ENCODE measurements around the gene TRMT61B.

TRMT61B gene

DNA sequence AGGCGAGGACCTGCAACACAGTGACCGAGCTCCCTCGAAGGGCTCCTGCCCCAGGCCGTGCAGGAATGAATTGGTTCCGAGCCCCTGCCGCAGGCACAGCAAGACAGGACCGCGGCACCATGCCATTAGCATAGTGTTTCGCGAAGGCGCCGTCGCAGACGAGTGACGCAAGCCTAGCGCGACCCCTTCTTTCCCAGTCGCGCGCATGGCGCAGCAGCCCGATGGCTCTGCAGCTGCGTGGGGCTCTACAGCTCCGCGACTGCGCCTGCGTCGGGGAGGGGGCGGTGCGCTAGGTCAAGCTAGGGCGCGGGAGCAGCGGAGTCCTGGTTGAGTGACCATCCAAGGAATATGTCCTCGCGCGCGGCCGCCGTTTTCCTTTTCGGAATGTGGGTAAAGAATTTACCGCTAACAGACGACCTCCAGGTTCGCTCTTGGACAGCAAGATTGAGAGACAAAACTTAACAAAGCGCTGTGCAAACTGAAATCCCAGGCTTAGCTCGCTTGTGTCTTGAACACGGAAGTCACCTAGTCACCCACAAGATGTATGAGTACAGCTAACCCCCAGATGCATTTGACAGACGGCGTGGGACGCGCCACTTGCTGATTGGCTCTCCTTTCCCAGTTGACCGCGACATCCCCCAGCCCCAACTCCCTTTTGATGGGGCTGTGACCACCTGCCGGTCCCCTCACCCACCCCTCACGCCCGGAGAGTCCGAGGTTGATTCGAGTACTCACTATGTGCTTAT is at the start of gene TRMT61B:
Gene TRMT61B (minus strand): TSS at position 164 of the 746 bp plus-strand sequence. CDS start 32 bp downstream, at position 132.
- H3K9ac ChIP-seq, result peak within 1 kb of the TSS; percentile 84 to 95 (median 86)

DNA sequence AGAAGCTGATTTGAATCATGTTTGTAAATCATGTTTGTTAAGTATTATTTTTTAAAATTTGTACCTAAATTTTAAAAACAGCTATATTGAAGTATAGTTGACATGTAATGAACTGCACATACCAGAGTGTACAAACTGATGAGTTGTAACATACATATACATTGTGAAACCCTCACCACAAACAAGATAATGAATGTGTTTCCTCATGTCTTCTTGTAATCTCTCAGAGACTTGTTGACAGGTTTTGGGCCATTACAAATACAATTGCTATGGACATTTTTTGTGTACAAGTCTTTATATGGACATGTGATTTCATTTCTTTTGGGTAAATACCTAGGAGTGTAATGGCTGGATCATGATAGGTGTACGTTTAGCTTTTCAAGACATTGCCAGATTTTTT is 45.8 kb upstream of the TRMT61B start:
- H3K9me3 ChIP-seq (replicated peaks in 1 of 11), result no peaks in the 10 kb centered on the region
- H4K20me1 ChIP-seq, result peaks cover 27 to 100% (median 98%) of the 10 kb centered on the region in 11 experiments; a peak in 21 of 22 replicates
- no peak overlapping the region for H3K9ac ChIP-seq
- no peak for TF ChIP-seq Cebpa-rat (IDR thresholded peaks at IDR 0.05)
- no peaks in the 10 kb centered on the region for H3K4me1 ChIP-seq
- H3K27ac ChIP-seq, result peak overlapping the region in 1 of 11 experiments; percentile 3; a peak in 1 of 22 replicates
- H3K4me3 ChIP-seq, result no peak overlapping the region
- no peaks in the 10 kb centered on the region for H3K27me3 ChIP-seq
- no peak overlapping the region for H3K4me2 ChIP-seq
- H3K36me3 ChIP-seq, result peaks cover 95 to 100% (median 100%) of the 10 kb centered on the region in 11 experiments

More for the DNA sequence above, at the start of gene TRMT61B:
- Histone ChIP-seq H3K4me2 (peak within 1 kb of the TSS; percentile 85 to 98 (median 97)), H3K27ac (peak within 1 kb of the TSS; percentile 40 to 91 (median 85)), H3K4me1 (peaks cover 29 to 45% (median 36%) of the 10 kb centered on the region in 10 experiments), H3K27me3 (no peaks in the 10 kb centered on the region), H3K9me3 (replicated peaks in 1 of 11) (no peaks in the 10 kb centered on the region), H3K36me3 (peaks cover 0 to 24% (median 14%) of the 10 kb centered on the region in 11 experiments; a peak in 18 of 22 replicates), H4K20me1 (peaks cover 0 to 36% (median 25%) of the 10 kb centered on the region in 11 experiments; a peak in 15 of 22 replicates), H3K4me3 (peak within 1 kb of the TSS; percentile 79 to 98 (median 84))
- no peak for TF ChIP-seq Cebpa-rat (IDR thresholded peaks at IDR 0.05)

DNA sequence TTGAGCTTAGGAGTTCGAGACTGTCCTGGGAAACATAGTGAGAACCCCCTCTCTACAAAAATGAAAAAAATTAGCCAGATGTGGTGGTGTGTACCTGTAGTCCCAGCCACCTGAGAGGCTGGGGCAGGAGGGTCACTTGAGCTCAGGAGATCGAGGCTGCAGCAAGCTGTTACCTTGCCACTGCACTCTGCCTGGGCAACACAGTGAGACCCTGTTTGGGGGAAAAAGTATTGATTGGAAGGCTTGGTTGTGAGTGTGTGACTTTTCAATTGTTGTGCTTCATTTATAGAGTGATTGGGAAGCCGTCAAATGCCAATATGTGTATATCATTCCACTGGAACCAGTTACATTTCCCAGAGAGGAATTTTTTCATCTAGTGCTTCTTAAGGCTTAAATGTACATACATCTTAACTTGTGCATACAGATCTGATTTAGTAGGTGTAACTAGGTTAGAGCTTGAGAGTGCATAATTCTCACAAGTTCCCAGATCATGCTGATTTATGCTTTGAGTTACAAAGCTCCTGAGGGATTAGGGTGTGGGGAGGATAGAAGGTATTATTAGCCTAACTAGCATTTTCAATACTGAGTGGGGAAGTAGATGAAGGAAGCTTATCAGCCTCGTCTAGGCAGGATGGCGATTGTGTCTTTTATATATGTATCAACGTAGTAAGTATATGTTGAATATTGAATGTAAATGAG is 39.7 kb upstream of the TRMT61B start:
- peaks cover 91 to 100% (median 100%) of the 10 kb centered on the region in 11 experiments for H3K36me3 ChIP-seq
- H3K9me3 ChIP-seq (replicated peaks in 1 of 11), result no peaks in the 10 kb centered on the region
- H3K4me2 ChIP-seq, result no peak overlapping the region
- H3K9ac ChIP-seq, result no peak overlapping the region
- no peak overlapping the region for H3K4me3 ChIP-seq
- H3K27me3 ChIP-seq, result no peaks in the 10 kb centered on the region
- peaks cover 36 to 100% (median 100%) of the 10 kb centered on the region in 11 experiments; a peak in 21 of 22 replicates for H4K20me1 ChIP-seq
- H3K27ac ChIP-seq, result no peak overlapping the region
- no peak for TF ChIP-seq Cebpa-rat (IDR thresholded peaks at IDR 0.05)
- peaks cover 0 to 11% (median 0%) of the 10 kb centered on the region in 10 experiments; a peak in 4 of 20 replicates for H3K4me1 ChIP-seq

DNA sequence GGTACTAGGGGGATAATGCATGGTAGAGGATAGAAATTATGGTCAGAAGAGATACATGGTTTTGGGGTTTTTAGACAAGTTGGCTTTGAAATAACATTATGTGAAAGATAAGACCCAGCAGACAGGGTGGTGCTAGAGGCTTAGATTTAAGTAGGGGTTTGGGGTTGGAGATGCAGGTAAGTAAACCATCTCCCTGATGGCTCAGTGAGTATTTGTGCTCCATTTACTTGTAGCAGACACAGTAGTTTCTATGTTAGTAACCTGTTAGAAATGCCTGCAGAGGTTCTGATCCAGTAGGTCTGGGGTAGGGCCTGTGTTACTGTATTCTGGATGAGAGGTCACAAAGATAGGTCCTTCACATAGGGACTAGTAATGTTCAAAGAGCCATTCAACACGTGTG is 38.1 kb upstream of the TRMT61B start:
- no peak for TF ChIP-seq Cebpa-rat (IDR thresholded peaks at IDR 0.05)
- Histone ChIP-seq H3K9me3 (replicated peaks in 1 of 11) (no peaks in the 10 kb centered on the region), H3K4me3 (no peak overlapping the region), H3K27ac (no peak overlapping the region), H3K4me1 (peaks cover 0 to 23% (median 5%) of the 10 kb centered on the region in 10 experiments; a peak in 7 of 20 replicates), H3K27me3 (no peaks in the 10 kb centered on the region), H4K20me1 (peaks cover 42 to 100% (median 100%) of the 10 kb centered on the region in 11 experiments; a peak in 21 of 22 replicates), H3K36me3 (peaks cover 84 to 100% (median 99%) of the 10 kb centered on the region in 11 experiments), H3K9ac (no peak overlapping the region), H3K4me2 (no peak overlapping the region)

DNA sequence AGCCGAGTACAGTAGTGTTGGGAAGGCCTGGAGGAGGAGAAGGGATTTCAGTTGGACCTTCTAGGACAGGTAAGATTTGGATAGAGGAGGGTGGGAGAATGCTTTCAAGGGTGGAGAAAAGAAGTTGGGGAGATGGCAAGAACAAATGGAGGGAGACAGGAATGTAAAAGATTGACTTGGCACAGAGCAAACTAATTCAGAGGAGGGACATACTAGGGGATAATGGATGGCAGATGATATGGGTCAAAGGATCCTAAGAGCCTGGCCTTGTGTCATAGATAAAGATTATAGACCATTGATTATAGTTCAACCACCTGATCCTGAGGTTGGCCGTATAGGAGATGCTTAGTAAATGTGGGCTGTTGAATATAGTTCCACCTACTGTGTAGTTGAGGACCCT is 36.7 kb upstream of the TRMT61B start:
- Histone ChIP-seq H4K20me1 (peaks cover 44 to 100% (median 100%) of the 10 kb centered on the region in 11 experiments; a peak in 21 of 22 replicates), H3K27ac (no peak overlapping the region), H3K9me3 (replicated peaks in 1 of 11) (no peaks in the 10 kb centered on the region), H3K36me3 (peaks cover 83 to 100% (median 99%) of the 10 kb centered on the region in 11 experiments), H3K27me3 (no peaks in the 10 kb centered on the region), H3K4me2 (no peak overlapping the region), H3K4me3 (no peak overlapping the region), H3K4me1 (peaks cover 0 to 29% (median 5%) of the 10 kb centered on the region in 10 experiments; a peak in 8 of 20 replicates), H3K9ac (no peak overlapping the region)
- TF ChIP-seq Cebpa-rat (IDR thresholded peaks at IDR 0.05), result no peak

DNA sequence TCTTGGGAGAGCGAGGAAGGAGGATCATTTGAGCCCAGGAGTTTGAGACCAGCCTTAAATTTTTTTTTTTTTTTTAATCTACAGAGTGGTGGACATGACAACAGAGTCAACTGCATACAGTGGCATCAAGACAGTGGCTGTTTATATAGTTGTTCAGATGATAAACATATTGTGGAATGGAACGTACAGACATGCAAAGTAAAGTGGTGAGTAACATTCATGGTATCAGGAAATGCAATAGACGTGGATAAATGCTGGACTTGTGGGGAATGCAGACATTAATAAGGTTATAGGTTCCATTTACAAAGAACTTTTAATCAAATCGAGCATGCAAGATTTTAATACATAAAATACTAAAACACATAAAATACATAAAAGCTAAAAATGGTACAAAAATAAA is 36.3 kb upstream of the TRMT61B start:
- no peak overlapping the region for H3K4me3 ChIP-seq
- peaks cover 44 to 100% (median 100%) of the 10 kb centered on the region in 11 experiments; a peak in 21 of 22 replicates for H4K20me1 ChIP-seq
- no peak overlapping the region for H3K27ac ChIP-seq
- no peak overlapping the region for H3K4me2 ChIP-seq
- no peaks in the 10 kb centered on the region for H3K9me3 ChIP-seq (replicated peaks in 1 of 11)
- peaks cover 0 to 34% (median 8%) of the 10 kb centered on the region in 10 experiments; a peak in 10 of 20 replicates for H3K4me1 ChIP-seq
- H3K9ac ChIP-seq, result no peak overlapping the region
- no peak for TF ChIP-seq Cebpa-rat (IDR thresholded peaks at IDR 0.05)
- H3K36me3 ChIP-seq, result peaks cover 81 to 100% (median 99%) of the 10 kb centered on the region in 11 experiments
- no peaks in the 10 kb centered on the region for H3K27me3 ChIP-seq

DNA sequence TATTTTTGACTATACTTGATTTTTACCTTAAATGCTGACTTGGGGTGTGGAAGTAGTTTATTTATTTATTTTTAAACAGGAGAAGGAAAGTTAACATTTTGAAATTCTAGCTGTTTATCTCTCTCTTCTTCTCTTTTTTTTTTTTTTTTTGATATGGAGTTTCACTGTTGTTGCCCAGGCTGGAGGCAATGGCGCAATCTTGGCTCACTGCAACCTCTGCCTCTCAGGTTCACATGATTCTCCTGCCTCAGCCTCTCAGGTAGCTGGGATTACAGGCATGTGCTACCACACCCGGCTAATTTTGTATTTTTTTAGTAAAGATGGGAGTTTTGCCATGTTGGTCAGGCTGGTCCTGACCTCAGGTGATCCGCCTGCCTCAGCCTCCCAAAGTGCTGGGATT is 35.4 kb upstream of the TRMT61B start:
- 0 out of 22 replicates have a peak overlapping the region, but pooled peaks of 1 of the 11 experiments have one; percentile 24 for H3K4me2 ChIP-seq
- H3K27ac ChIP-seq, result 0 out of 22 replicates have a peak overlapping the region, but pooled peaks of 1 of the 11 experiments have one; percentile 4
- H3K9ac ChIP-seq, result no peak overlapping the region
- no peaks in the 10 kb centered on the region for H3K27me3 ChIP-seq
- H4K20me1 ChIP-seq, result peaks cover 48 to 100% (median 100%) of the 10 kb centered on the region in 11 experiments; a peak in 21 of 22 replicates
- no peak for TF ChIP-seq Cebpa-rat (IDR thresholded peaks at IDR 0.05)
- peaks cover 0 to 42% (median 10%) of the 10 kb centered on the region in 10 experiments; a peak in 10 of 20 replicates for H3K4me1 ChIP-seq
- H3K9me3 ChIP-seq (replicated peaks in 1 of 11), result no peaks in the 10 kb centered on the region
- no peak overlapping the region for H3K4me3 ChIP-seq
- peaks cover 73 to 100% (median 95%) of the 10 kb centered on the region in 11 experiments for H3K36me3 ChIP-seq

DNA sequence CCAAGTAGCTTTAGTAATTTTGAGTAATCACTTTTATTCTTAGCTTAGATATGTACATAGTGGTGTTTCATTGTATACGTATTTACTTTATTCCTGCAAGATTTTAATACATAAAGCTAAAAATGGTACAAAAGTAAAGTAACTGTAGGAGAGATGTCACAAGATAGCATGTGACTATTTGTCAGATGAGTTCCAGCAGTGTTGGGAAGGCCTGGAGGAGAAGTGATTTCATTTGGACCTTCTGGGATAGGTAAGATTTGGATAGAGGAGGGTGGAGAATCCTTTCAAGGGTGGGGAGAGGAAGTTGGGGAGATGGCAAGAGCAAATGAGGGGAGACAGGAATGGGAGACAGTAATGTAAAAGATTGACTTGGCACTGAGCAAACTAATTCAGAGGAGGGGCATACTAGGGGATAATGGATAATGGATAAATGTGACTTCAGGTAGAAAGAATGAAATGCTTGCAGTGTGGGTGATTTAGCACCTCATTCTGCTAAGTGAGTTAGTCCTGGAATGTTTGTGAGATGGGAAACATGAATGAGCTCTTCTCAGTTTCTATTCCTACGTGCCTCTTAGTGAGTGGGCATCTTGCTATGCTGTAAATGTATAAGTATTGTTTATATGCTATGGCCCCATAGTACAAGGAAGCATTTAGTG is 34.8 kb upstream of the TRMT61B start:
- Histone ChIP-seq H3K4me3 (no peak overlapping the region), H3K9me3 (replicated peaks in 1 of 11) (no peaks in the 10 kb centered on the region), H3K27me3 (no peaks in the 10 kb centered on the region), H3K4me1 (peaks cover under 1 to 42% (median 10%) of the 10 kb centered on the region in 10 experiments; a peak in 10 of 20 replicates), H3K4me2 (peak overlapping the region in 2 of 11 experiments; percentile 31 to 76; a peak in 4 of 22 replicates), H3K27ac (peak overlapping the region in 2 of 11 experiments; percentile 4 to 20; a peak in 1 of 22 replicates), H4K20me1 (peaks cover 51 to 100% (median 100%) of the 10 kb centered on the region in 11 experiments; a peak in 21 of 22 replicates), H3K9ac (peak overlapping the region in 1 of 11 experiments; percentile 35; a peak in 1 of 22 replicates), H3K36me3 (peaks cover 67 to 98% (median 90%) of the 10 kb centered on the region in 11 experiments)
- no peak for TF ChIP-seq Cebpa-rat (IDR thresholded peaks at IDR 0.05)

All from BLaER1 treated with 17β-estradiol and CSF1 and Interleukin-3, amounts not matched to agents 10 nM and 100 nM (cell line).